ENCODE measurements around the gene NR5A1.
A peak's percentile ranks its signal among the peaks of the same experiment; 100 is the strongest.

The NR5A1 gene

DNA sequence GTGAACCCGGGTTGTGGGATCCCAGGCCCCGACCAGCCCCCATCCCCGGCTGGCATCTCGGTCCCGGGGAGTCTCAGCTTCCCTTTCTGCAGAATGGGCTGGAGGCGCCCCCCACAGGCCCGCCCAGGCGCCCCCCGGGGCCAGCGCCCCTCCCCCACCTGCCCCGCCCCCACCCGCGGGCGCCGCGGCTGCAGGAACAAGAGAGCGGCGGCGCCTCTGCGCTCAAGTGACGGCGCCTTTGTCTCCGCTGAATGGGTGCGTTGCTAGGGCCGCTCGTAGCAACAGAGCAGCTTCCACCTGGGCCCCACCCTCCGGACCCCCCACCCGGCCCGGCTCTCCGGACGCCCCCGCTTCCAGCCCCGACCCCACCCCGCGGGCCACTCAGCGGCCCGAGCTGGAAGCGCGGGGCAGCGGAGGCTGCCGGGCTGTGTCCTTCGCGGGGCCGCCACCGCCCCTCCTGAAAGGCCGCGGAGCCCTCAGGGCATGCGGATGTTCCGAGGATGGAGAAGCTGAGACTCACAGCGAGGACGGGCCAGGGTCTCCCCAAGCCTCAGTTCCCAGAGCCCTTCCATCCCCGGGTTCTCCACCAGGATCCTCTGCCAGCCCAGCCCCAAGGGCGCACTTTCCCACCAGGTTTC, 29.4 kb downstream of the NR5A1 start:
- H3K4me3 ChIP-seq (ENCODE audit: low read length): peak overlapping the region; percentile 10
- no peak for TF ChIP-seq CTCF (conservative IDR thresholded peaks at IDR 0.05; ENCODE audit: low read depth, low read length)
- DNase-seq (ENCODE audit: low read depth): no peak

- no peak for DNase-seq (ENCODE audit: low read depth)
- H3K4me3 ChIP-seq (ENCODE audit: low read length): peak overlapping the region; percentile 10
- TF ChIP-seq CTCF (conservative IDR thresholded peaks at IDR 0.05; ENCODE audit: low read depth, low read length): no peak
These were observed 30.0 kb downstream of the NR5A1 start for GRCh38 chr9:124477211-124477647.

DNA sequence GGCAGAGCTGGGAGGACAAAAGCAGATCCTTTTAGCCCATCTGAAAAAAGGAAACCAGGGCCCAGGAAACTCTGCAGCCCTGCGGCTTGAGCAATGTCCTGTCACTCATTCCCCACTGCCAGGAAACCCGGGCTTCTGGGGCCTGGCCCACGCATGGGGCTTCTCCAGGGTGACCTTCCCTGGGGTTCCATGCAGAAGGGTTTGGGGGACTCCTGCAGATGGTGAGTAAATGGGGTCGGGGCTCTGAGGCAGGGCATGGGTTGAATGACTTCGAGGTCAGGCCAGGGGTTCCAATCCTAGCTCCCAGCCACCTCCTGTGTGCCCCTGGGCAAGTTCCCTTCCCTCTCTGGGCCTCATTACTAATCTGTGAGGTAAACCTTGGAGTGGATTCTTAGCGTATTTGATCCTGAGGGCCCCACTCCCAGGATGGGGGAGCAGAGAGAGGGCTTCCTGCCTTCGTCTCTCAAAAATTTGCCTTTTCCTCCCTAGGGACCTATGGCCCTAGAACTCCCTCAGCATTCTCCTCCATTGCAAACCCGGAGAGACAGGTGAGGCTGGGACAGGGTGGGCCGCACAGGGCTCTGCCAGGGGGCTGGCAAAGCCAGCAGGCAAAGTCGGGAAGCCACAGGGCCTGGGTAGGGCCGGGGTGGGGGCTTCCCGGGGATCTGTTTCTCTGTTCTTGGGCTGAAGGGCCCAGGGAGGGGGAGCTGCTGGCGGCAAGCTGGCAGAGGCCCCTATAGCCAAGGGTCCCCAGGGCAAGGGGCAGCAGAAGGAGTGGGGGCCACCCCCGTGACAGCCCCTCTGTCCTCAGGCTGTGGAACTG, 31.1 kb downstream of the NR5A1 start:
- no peak for DNase-seq (ENCODE audit: low read depth)
- H3K4me3 ChIP-seq (ENCODE audit: low read length): no peak overlapping the region
- TF ChIP-seq CTCF (conservative IDR thresholded peaks at IDR 0.05; ENCODE audit: low read depth, low read length): no peak

GRCh38 chr9:124475158-124475867, 31.9 kb downstream of the NR5A1 start:
- no peak for DNase-seq (ENCODE audit: low read depth)
- TF ChIP-seq CTCF (conservative IDR thresholded peaks at IDR 0.05; ENCODE audit: low read depth, low read length): no peak
- no peak overlapping the region for H3K4me3 ChIP-seq (ENCODE audit: low read length)

GRCh38 chr9:124474151-124474550, 33.0 kb downstream of the NR5A1 start:
- DNase-seq (ENCODE audit: low read depth): no peak
- no peak overlapping the region for H3K4me3 ChIP-seq (ENCODE audit: low read length)
- TF ChIP-seq CTCF (conservative IDR thresholded peaks at IDR 0.05; ENCODE audit: low read depth, low read length): no peak

DNA sequence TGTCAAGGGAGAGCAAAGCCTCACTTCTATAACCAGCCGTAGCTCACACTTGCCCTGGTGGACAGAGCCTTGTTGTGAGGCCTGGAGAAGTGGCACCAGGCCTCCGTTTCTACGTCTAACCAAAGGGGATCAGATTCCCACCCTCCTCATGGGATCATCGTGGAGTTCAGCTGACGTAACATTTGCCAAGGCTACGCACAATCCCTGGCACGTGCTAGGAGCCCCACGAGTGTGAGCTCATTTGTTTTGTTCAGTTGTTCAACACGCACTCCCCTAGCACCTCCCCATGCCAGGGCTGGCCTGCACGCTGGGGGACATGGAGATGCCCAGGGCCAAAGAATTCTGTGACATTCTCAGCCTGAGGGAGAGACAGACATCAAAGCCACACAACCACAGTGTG, 33.9 kb downstream of the NR5A1 start:
- H3K4me3 ChIP-seq (ENCODE audit: low read length): no peak overlapping the region
- DNase-seq (ENCODE audit: low read depth): peak; percentile 7
- no peak for TF ChIP-seq CTCF (conservative IDR thresholded peaks at IDR 0.05; ENCODE audit: low read depth, low read length)

All from retinal pigment epithelial cell (primary cell).